MCF 10A (cell line): ENCODE measurements around the gene ZSWIM6. TPM values are rescaled to one million over a fixed set of nuclear protein-coding genes. Genes with fewer than 3 reads are reported as not detected.

Experiments
- BruUV-seq: library from RNA; stranded (reverse); fragments of 400-500 nt; replicated peaks from 2 replicates; lab custom pipeline; 2021; lab: Mats Ljungman, UMichigan
- CTCF ChIA-PET: fragments of 300-600 bp; sonication (Branson Sonifier 250); formaldehyde crosslinking; extraction: SDS; loops from one replicate; lab custom pipeline; 2021; ENCODE audit warnings: antibody characterized with exemption, inconsistent platforms; lab: Yijun Ruan, JAX
- POLR2A ChIA-PET: fragments of 300-600, 350-650 bp; sonication (Branson Sonifier 250); formaldehyde crosslinking; extraction: SDS; loops from one replicate; lab custom pipeline; 2020; ENCODE audit warnings: antibody characterized with exemption, inconsistent platforms; lab: Yijun Ruan, JAX
- DNase-seq: peaks from one replicate; pipeline ENCODE4 v3.0.0-alpha.2; 2018; ENCODE audit not compliant: unreplicated experiment
- H3K27ac Mint-ChIP-seq: one replicate; pipeline ENCODE4 v1.8.0; 2022; ENCODE audit warnings: mild to moderate bottlenecking, low read depth, mixed read lengths; ENCODE audit not compliant: unreplicated experiment
- H3K27me3 Mint-ChIP-seq: one replicate; pipeline ENCODE4 v1.8.0; 2022; ENCODE audit warnings: mixed read lengths; ENCODE audit not compliant: insufficient read depth, unreplicated experiment
- H3K36me3 Mint-ChIP-seq: one replicate; pipeline ENCODE4 v1.8.0; 2022; ENCODE audit warnings: mild to moderate bottlenecking, moderate library complexity, mixed read lengths; ENCODE audit not compliant: insufficient read depth, unreplicated experiment
- H3K4me1 Mint-ChIP-seq: one replicate; pipeline ENCODE4 v1.8.0; 2022; ENCODE audit warnings: mixed read lengths; ENCODE audit not compliant: insufficient read depth, unreplicated experiment
- H3K4me3 Mint-ChIP-seq: one replicate; pipeline ENCODE4 v1.8.0; 2022; ENCODE audit warnings: mild to moderate bottlenecking, moderate library complexity, mixed read lengths; ENCODE audit not compliant: unreplicated experiment
- H3K9me3 Mint-ChIP-seq: one replicate; pipeline ENCODE4 v1.8.0; 2022; ENCODE audit warnings: mixed read lengths; ENCODE audit not compliant: unreplicated experiment
- intact Hi-C: fragments of 100-400 bp; cut with micrococcal nuclease; formaldehyde crosslinking; loops from 2 replicates; pipeline ENCODE4 v1.14.1; 2022
- total RNA-seq: library from RNA; stranded (reverse); gene quantifications from 2 replicates; pipeline ENCODE4 v1.2.3, GENCODE V29; 2022
- TF ChIP-seq, protein P1 (sequence below): fragments of 200-600 bp; IDR thresholded peaks from one replicate; pipeline ENCODE4 v1.8.0; 2022; ENCODE audit warnings: antibody characterized with exemption, mild to moderate bottlenecking; ENCODE audit not compliant: unreplicated experiment

Gene ZSWIM6
- total RNA-seq, 1 experiment from 2014 or later, result 12.0 TPM

DNA sequence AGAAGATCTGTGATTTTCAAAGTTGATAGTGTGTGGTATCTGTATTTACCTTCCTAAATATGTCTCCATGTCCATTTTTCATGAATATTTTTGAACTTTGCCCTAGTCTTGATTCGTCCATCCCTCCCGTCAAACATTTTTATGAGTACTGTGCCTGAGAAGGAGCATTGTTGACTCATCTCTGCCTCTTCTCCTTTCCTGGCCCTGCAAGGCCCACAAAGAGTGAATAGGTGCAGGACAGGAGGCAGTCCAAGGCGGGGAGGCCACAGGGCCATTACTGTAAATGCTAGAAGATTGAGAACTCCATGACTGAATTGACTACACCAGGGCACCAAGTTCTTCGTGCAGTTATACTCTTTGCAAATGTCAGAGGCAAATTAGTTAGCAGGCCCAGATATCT is 200.9 kb downstream of the ZSWIM6 start:
- DNase-seq, result no peak
- Mint-ChIP-seq H3K27me3 (no peaks in the 10 kb centered on the region), H3K27ac (no peak overlapping the region), H3K36me3 (peaks cover 7% of the 10 kb centered on the region), H3K4me3 (no peak overlapping the region), H3K9me3 (no peaks in the 10 kb centered on the region), H3K4me1 (no peaks in the 10 kb centered on the region)
- ChIA-PET CTCF (no interaction called here), POLR2A (no interaction called here)
- intact Hi-C loops, result no loop called here
- no TSS peak for BruUV-seq
- TF ChIP-seq, protein P1, sequence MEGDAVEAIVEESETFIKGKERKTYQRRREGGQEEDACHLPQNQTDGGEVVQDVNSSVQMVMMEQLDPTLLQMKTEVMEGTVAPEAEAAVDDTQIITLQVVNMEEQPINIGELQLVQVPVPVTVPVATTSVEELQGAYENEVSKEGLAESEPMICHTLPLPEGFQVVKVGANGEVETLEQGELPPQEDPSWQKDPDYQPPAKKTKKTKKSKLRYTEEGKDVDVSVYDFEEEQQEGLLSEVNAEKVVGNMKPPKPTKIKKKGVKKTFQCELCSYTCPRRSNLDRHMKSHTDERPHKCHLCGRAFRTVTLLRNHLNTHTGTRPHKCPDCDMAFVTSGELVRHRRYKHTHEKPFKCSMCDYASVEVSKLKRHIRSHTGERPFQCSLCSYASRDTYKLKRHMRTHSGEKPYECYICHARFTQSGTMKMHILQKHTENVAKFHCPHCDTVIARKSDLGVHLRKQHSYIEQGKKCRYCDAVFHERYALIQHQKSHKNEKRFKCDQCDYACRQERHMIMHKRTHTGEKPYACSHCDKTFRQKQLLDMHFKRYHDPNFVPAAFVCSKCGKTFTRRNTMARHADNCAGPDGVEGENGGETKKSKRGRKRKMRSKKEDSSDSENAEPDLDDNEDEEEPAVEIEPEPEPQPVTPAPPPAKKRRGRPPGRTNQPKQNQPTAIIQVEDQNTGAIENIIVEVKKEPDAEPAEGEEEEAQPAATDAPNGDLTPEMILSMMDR, result no peak

- peaks cover 16% of the 10 kb centered on the region for H3K36me3 Mint-ChIP-seq
- no peak overlapping the region for H3K4me3 Mint-ChIP-seq
- BruUV-seq, result no TSS peak
- CTCF ChIA-PET, result no interaction called here
- H3K27ac Mint-ChIP-seq, result no peak overlapping the region
- intact Hi-C loops, result loop anchor here (5.0 kb wide), 1 partner anchor 202 kb away; the partner anchor contains the start of gene ZSWIM6
- H3K27me3 Mint-ChIP-seq, result no peaks in the 10 kb centered on the region
- DNase-seq, result no peak
- H3K4me1 Mint-ChIP-seq, result peaks cover 11% of the 10 kb centered on the region
- TF ChIP-seq, protein P1, result no peak
- POLR2A ChIA-PET, result no interaction called here
- H3K9me3 Mint-ChIP-seq, result no peaks in the 10 kb centered on the region
Observed at GRCh38 chr5:61534481-61535267, 202.6 kb downstream of the ZSWIM6 start.

GRCh38 chr5:61535828-61536227 is 203.8 kb downstream of the ZSWIM6 start:
- peaks cover 11% of the 10 kb centered on the region for H3K4me1 Mint-ChIP-seq
- H3K27me3 Mint-ChIP-seq, result no peaks in the 10 kb centered on the region
- peaks cover 15% of the 10 kb centered on the region for H3K36me3 Mint-ChIP-seq
- TF ChIP-seq, protein P1, result no peak
- DNase-seq, result no peak
- ChIA-PET POLR2A (no interaction called here), CTCF (no interaction called here)
- no peak overlapping the region for H3K4me3 Mint-ChIP-seq
- H3K27ac Mint-ChIP-seq, result no peak overlapping the region
- H3K9me3 Mint-ChIP-seq, result no peaks in the 10 kb centered on the region
- intact Hi-C loops, result loop anchor here (5.0 kb wide), 1 partner anchor 204 kb away; the partner anchor contains the start of gene ZSWIM6
- BruUV-seq, result no TSS peak

DNA sequence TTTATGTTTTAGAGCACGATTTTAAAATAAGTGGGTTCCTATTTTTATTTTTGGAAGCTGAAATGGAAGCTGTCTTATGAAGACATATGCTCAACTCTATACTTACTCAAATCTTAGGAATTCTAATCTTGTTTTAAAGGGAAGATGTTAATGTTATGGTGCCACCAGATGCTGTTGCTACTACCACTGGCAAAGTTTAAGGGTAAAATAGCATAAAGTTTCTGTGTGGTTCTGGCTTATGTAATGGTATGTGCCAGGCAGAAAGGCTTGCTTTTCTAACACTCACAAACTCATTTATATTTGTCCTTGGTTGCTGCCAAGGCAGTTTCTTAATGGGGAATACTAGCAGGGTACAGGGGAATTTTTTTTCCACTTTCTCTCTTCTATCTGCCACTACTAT is 204.9 kb downstream of the ZSWIM6 start:
- CTCF ChIA-PET, result no interaction called here
- Mint-ChIP-seq H3K4me1 (peaks cover 11% of the 10 kb centered on the region), H3K36me3 (peaks cover 21% of the 10 kb centered on the region), H3K9me3 (no peaks in the 10 kb centered on the region), H3K27ac (no peak overlapping the region), H3K27me3 (no peaks in the 10 kb centered on the region), H3K4me3 (no peak overlapping the region)
- no TSS peak for BruUV-seq
- POLR2A ChIA-PET, result interaction anchor here (0.6 kb wide), 1 partner anchor 97 kb away, joined by 3 read pairs; no protein-coding TSS in a partner anchor
- no peak for DNase-seq
- intact Hi-C loops, result loop anchor here (5.0 kb wide), 1 partner anchor 205 kb away; the partner anchor contains the start of gene ZSWIM6
- TF ChIP-seq, protein P1, result no peak
